ENCODE data around the gene ECHDC3.

- TF ChIP-seq POLR2AphosphoS5 (IDR thresholded peaks at IDR 0.05; ENCODE audit: low read depth, low read length) (no peak), REST (IDR thresholded peaks at IDR 0.05; ENCODE audit: insufficient read depth in 1 of 2, low read depth in 2 of 2, low read length in 2 of 2) (no peak)
These were observed at the start of gene ECHDC3 for GRCh38 chr10:11742009-11742778.

Measured in PFSK-1 (cell line).